ENCODE results near the gene FAM25G. TPM values are rescaled to one million over a fixed set of nuclear protein-coding genes. Genes with fewer than 3 reads are reported as not detected.
"Not testable (repeated sequence)": the region's sequence is repeated elsewhere in the genome, so short reads cannot be mapped to it uniquely, and the experiment has no call there.

The FAM25G gene
- total and polyA plus RNA-seq, 8 donors: not detected

- ATAC-seq: peak; percentile 25 to 52 (median 40)
- FAIRE-seq; H3K4me3 ChIP-seq; H3K4me1 ChIP-seq; H3K27ac ChIP-seq; H3K36me3 ChIP-seq; intact Hi-C loops (cut with DNase I); H3K9me3 ChIP-seq; DNase-seq; H3K27me3 ChIP-seq: not testable (repeated sequence)
- WGBS, 2 donors: 77 to 100% methylated on average over 3 of the region's 9 CpGs
Observed at GRCh38 chr10:47462577-47463358, 28.7 kb downstream of the FAM25G start.

- intact Hi-C loops (cut with DNase I); FAIRE-seq; H3K36me3 ChIP-seq; H3K27ac ChIP-seq; H3K9me3 ChIP-seq; H3K27me3 ChIP-seq; H3K4me1 ChIP-seq: not testable (repeated sequence)
- DNase-seq: peak in 4 of 6 donors; percentile 47 to 60 (median 55)
- peak; percentile 89 to 93 (median 90) for ATAC-seq
- H3K4me3 ChIP-seq: peak overlapping the region in 1 of 4 donors; percentile 18
- TF ChIP-seq CTCF (IDR thresholded peaks at IDR 0.05): peak in 2 of 4 donors; percentile 6 to 15
- WGBS, 2 donors: 2% methylated on average over 19 to 30 of the region's 37 CpGs
Observed at GRCh38 chr10:47461261-47461687, 30.2 kb downstream of the FAM25G start.

- DNase-seq: no peak
- 77 to 78% methylated on average over 4 of the region's 4 CpGs for WGBS, 2 donors
- intact Hi-C loops (cut with DNase I): no loop called here
- no peak overlapping the region for H3K4me3 ChIP-seq
- no peak for FAIRE-seq
- no peaks in the 10 kb centered on the region for H3K27me3 ChIP-seq
- no peak overlapping the region for H3K27ac ChIP-seq
- no peak for TF ChIP-seq CTCF (IDR thresholded peaks at IDR 0.05)
- ATAC-seq: no peak
- H3K36me3 ChIP-seq: no peaks in the 10 kb centered on the region
- H3K9me3 ChIP-seq: no peaks in the 10 kb centered on the region
- H3K4me1 ChIP-seq: no peaks in the 10 kb centered on the region
Observed at GRCh38 chr10:47458466-47459154, 32.9 kb downstream of the FAM25G start.

- Histone ChIP-seq H3K9me3 (no peaks in the 10 kb centered on the region), H3K27ac (no peak overlapping the region), H3K36me3 (no peaks in the 10 kb centered on the region), H3K4me1 (no peaks in the 10 kb centered on the region), H3K4me3 (no peak overlapping the region), H3K27me3 (no peaks in the 10 kb centered on the region)
- WGBS, 2 donors: 92 to 100% methylated on average over 1 of the region's 1 CpG
- TF ChIP-seq CTCF (IDR thresholded peaks at IDR 0.05): no peak
- no peak for FAIRE-seq
- ATAC-seq: no peak
- DNase-seq: no peak
- intact Hi-C loops (cut with DNase I): no loop called here
Observed at GRCh38 chr10:47457826-47458225, 33.7 kb downstream of the FAM25G start.

- no peaks in the 10 kb centered on the region for H3K27me3 ChIP-seq
- TF ChIP-seq CTCF (IDR thresholded peaks at IDR 0.05): no peak
- no peaks in the 10 kb centered on the region for H3K4me1 ChIP-seq
- H3K4me3 ChIP-seq: no peak overlapping the region
- H3K9me3 ChIP-seq: no peaks in the 10 kb centered on the region
- no peaks in the 10 kb centered on the region for H3K36me3 ChIP-seq
- WGBS, 2 donors: 97 to 100% methylated on average over 1 of the region's 1 CpG
- no peak overlapping the region for H3K27ac ChIP-seq
- FAIRE-seq: no peak
- ATAC-seq: no peak
- intact Hi-C loops (cut with DNase I): no loop called here
- no peak for DNase-seq
Observed at GRCh38 chr10:47457528-47457820, 34.0 kb downstream of the FAM25G start.

All from pancreas (tissue), 10 donors.